ENCODE data around the gene MELTF. TPM values are rescaled to one million over a fixed set of nuclear protein-coding genes. Genes with fewer than 3 reads are reported as not detected.
A peak's percentile ranks its signal among the peaks of the same experiment; 100 is the strongest.

The MELTF gene
- total and polyA plus RNA-seq, 2 experiments from 2014 or later: 74.0 to 121 TPM

GRCh38 chr3:196969660-196970546 is 59.7 kb downstream of the MELTF start:
- H3K4me3 ChIP-seq: peak overlapping the region; percentile 83
- H3K27me3 ChIP-seq: peaks cover 4% of the 10 kb centered on the region
- no peaks in the 10 kb centered on the region for H3K9me2 ChIP-seq (replicated peaks; ENCODE audit: insufficient read depth)
- H3K36me3 ChIP-seq (replicated peaks; ENCODE audit: insufficient read depth, low read depth): no peaks in the 10 kb centered on the region
- peak overlapping the region; percentile 93 for H2AFZ ChIP-seq
- peaks cover 9% of the 10 kb centered on the region for H3K4me1 ChIP-seq (ENCODE audit: insufficient read depth)
- no peaks in the 10 kb centered on the region for H4K20me1 ChIP-seq (ENCODE audit: insufficient read depth, poor library complexity, severe bottlenecking)
- H3K9me3 ChIP-seq (ENCODE audit: low read depth): no peaks in the 10 kb centered on the region
- H3K79me2 ChIP-seq: peaks cover 25% of the 10 kb centered on the region
- peak; percentile 86 for DNase-seq (ENCODE audit: low spot score)
- peak overlapping the region; percentile 89 for H3K27ac ChIP-seq
- WGBS (ENCODE audit: low lambda C conversion rate, missing lambda C conversion rate): 21% methylated on average over 45 of the region's 100 CpGs
- TF ChIP-seq CTCF (IDR thresholded peaks at IDR 0.05; ENCODE audit: poor library complexity): peak; percentile 56
- TF ChIP-seq EZH2phosphoT487 (IDR thresholded peaks at IDR 0.05; ENCODE audit: low read depth, severe bottlenecking, unreplicated experiment): no peak
- no peak for TF ChIP-seq EZH2 (IDR thresholded peaks at IDR 0.05; ENCODE audit: borderline replicate concordance)
- H3K4me2 ChIP-seq: peak overlapping the region; percentile 100

GRCh38 chr3:196969134-196969659 is 60.4 kb downstream of the MELTF start:
- Histone ChIP-seq H3K4me1 (ENCODE audit: insufficient read depth) (peaks cover 9% of the 10 kb centered on the region), H3K36me3 (replicated peaks; ENCODE audit: insufficient read depth, low read depth) (no peaks in the 10 kb centered on the region), H2AFZ (peak overlapping the region; percentile 93), H3K27me3 (peaks cover 4% of the 10 kb centered on the region), H3K27ac (peak overlapping the region; percentile 89), H3K9me3 (ENCODE audit: low read depth) (no peaks in the 10 kb centered on the region), H4K20me1 (ENCODE audit: insufficient read depth, poor library complexity, severe bottlenecking) (no peaks in the 10 kb centered on the region), H3K4me2 (peak overlapping the region; percentile 100), H3K4me3 (peak overlapping the region; percentile 83), H3K79me2 (peaks cover 25% of the 10 kb centered on the region), H3K9me2 (replicated peaks; ENCODE audit: insufficient read depth) (no peaks in the 10 kb centered on the region)
- peak; percentile 41 for DNase-seq (ENCODE audit: low spot score)
- WGBS (ENCODE audit: low lambda C conversion rate, missing lambda C conversion rate): 2% methylated on average over 39 of the region's 72 CpGs
- TF ChIP-seq CTCF (IDR thresholded peaks at IDR 0.05; ENCODE audit: poor library complexity) (no peak), EZH2phosphoT487 (IDR thresholded peaks at IDR 0.05; ENCODE audit: low read depth, severe bottlenecking, unreplicated experiment) (no peak), EZH2 (IDR thresholded peaks at IDR 0.05; ENCODE audit: borderline replicate concordance) (no peak)

GRCh38 chr3:196968233-196969133 is 61.1 kb downstream of the MELTF start, which contains the start of gene PIGZ:
PIGZ (minus strand) TSS chr3:196968833; CDS start chr3:196952031, 16,802 bp downstream.
- Histone ChIP-seq H3K27me3 (peaks cover 4% of the 10 kb centered on the region), H3K4me1 (ENCODE audit: insufficient read depth) (peaks cover 10% of the 10 kb centered on the region), H3K9me2 (replicated peaks; ENCODE audit: insufficient read depth) (no peaks in the 10 kb centered on the region), H3K4me2 (peak within 1 kb of the TSS; percentile 100), H3K36me3 (replicated peaks; ENCODE audit: insufficient read depth, low read depth) (no peaks in the 10 kb centered on the region), H3K27ac (peak within 1 kb of the TSS; percentile 89), H3K79me2 (peaks cover 25% of the 10 kb centered on the region), H4K20me1 (ENCODE audit: insufficient read depth, poor library complexity, severe bottlenecking) (no peaks in the 10 kb centered on the region), H2AFZ (peak within 1 kb of the TSS; percentile 93), H3K4me3 (peak within 1 kb of the TSS; percentile 83), H3K9me3 (ENCODE audit: low read depth) (no peaks in the 10 kb centered on the region)
- 11% methylated on average over 31 of the region's 98 CpGs for WGBS (ENCODE audit: low lambda C conversion rate, missing lambda C conversion rate)
- peak; percentile 81 for DNase-seq (ENCODE audit: low spot score)
- TF ChIP-seq CTCF (IDR thresholded peaks at IDR 0.05; ENCODE audit: poor library complexity) (no peak), EZH2 (IDR thresholded peaks at IDR 0.05; ENCODE audit: borderline replicate concordance) (peak; percentile 15)

Data from hepatocyte (in vitro differentiated cells).